ENCODE results near the gene NAALADL2. TPM values are rescaled to one million over a fixed set of nuclear protein-coding genes. Genes with fewer than 3 reads are reported as not detected.

Gene NAALADL2
- total RNA-seq, 2 experiments from 2014 or later: 0.30 to 1.2 TPM

GRCh38 chr3:175192536-175192935, 333.4 kb downstream of the NAALADL2 start:
- POLR2A ChIA-PET: no interaction called here
- Mint-ChIP-seq H3K36me3 (ENCODE audit: low read depth) (no peaks in the 10 kb centered on the region), H3K9me3 (no peaks in the 10 kb centered on the region), H3K4me3 (no peak overlapping the region), H3K4me1 (ENCODE audit: low read depth) (no peaks in the 10 kb centered on the region), H3K27me3 (no peaks in the 10 kb centered on the region), H3K27ac (no peak overlapping the region)
- Histone ChIP-seq H3K4me3 (ENCODE audit: low read length) (no peak overlapping the region), H3K27ac (ENCODE audit: low read depth in 1 of 2, low read length in 2 of 2) (no peak overlapping the region), H3K27me3 (ENCODE audit: control insufficient read depth in 1 of 2, insufficient read depth in 2 of 2, low read length in 2 of 2) (no peaks in the 10 kb centered on the region), H3K4me1 (ENCODE audit: insufficient read depth, low read length) (no peaks in the 10 kb centered on the region), H3K36me3 (ENCODE audit: insufficient read depth, low read length) (no peaks in the 10 kb centered on the region), H3K9me3 (ENCODE audit: control insufficient read depth in 1 of 2, insufficient read depth in 1 of 2, low read length in 2 of 2) (peaks cover 0 to 4% of the 10 kb centered on the region in 2 experiments)
- no peak for ATAC-seq (ENCODE audit: poor library complexity)
- CTCF ChIA-PET: no interaction called here
- intact Hi-C loops (cut with DNase I, micrococcal nuclease): no loop called here
- TF ChIP-seq CTCF (IDR thresholded peaks at IDR 0.05): no peak
- DNase-seq: no peak

DNA sequence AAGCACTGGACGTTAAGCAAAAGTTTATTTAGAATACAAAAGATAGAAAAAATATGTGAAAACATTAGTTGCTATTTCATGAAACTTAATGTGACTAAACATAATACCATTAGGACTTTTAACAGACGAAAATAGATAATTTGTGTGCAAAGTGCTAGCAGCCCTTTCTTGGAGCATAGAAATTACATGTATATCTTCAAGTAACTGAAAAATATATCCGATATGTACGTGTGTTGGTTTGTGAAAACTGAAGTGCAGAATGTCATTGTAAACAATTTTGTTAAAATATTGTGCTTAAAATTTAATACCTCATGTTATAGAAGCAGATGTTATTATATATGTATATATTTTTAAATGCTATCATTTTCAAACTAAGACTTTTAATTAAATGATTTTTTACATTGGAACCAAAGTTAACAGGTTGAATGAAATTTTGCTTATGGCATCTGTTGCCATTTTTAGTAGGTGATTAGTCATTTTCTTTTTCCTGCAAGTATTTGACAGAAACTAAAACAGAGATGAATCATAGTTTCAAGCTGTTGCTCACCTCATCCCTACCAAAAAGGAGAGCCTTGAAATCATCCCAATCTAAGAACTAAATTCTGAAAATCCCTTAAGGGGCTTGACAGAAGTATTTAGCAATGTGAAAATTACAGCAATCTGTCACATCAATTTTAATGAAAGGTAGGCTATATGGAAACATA, 334.8 kb downstream of the NAALADL2 start:
- Histone ChIP-seq H3K36me3 (ENCODE audit: insufficient read depth, low read length) (no peaks in the 10 kb centered on the region), H3K27ac (ENCODE audit: low read depth in 1 of 2, low read length in 2 of 2) (no peak overlapping the region), H3K4me3 (ENCODE audit: low read length) (no peak overlapping the region), H3K9me3 (ENCODE audit: control insufficient read depth in 1 of 2, insufficient read depth in 1 of 2, low read length in 2 of 2) (no peaks in the 10 kb centered on the region), H3K4me1 (ENCODE audit: insufficient read depth, low read length) (no peaks in the 10 kb centered on the region), H3K27me3 (ENCODE audit: control insufficient read depth in 1 of 2, insufficient read depth in 2 of 2, low read length in 2 of 2) (no peaks in the 10 kb centered on the region)
- Mint-ChIP-seq H3K36me3 (ENCODE audit: low read depth) (no peaks in the 10 kb centered on the region), H3K27ac (no peak overlapping the region), H3K4me1 (ENCODE audit: low read depth) (no peaks in the 10 kb centered on the region), H3K4me3 (no peak overlapping the region), H3K27me3 (no peaks in the 10 kb centered on the region), H3K9me3 (no peaks in the 10 kb centered on the region)
- DNase-seq (no peak), ATAC-seq (ENCODE audit: poor library complexity) (no peak)
- intact Hi-C loops (cut with DNase I, micrococcal nuclease): no loop called here
- TF ChIP-seq CTCF (IDR thresholded peaks at IDR 0.05): no peak
- ChIA-PET CTCF (no interaction called here), POLR2A (no interaction called here)

- Histone ChIP-seq H3K27me3 (ENCODE audit: control insufficient read depth in 1 of 2, insufficient read depth in 2 of 2, low read length in 2 of 2) (no peaks in the 10 kb centered on the region), H3K9me3 (ENCODE audit: control insufficient read depth in 1 of 2, insufficient read depth in 1 of 2, low read length in 2 of 2) (peaks cover 0 to 3% of the 10 kb centered on the region in 2 experiments), H3K4me3 (ENCODE audit: low read length) (no peak overlapping the region), H3K36me3 (ENCODE audit: insufficient read depth, low read length) (no peaks in the 10 kb centered on the region), H3K27ac (ENCODE audit: low read depth in 1 of 2, low read length in 2 of 2) (no peak overlapping the region), H3K4me1 (ENCODE audit: insufficient read depth, low read length) (no peaks in the 10 kb centered on the region)
- Mint-ChIP-seq H3K4me1 (ENCODE audit: low read depth) (no peaks in the 10 kb centered on the region), H3K36me3 (ENCODE audit: low read depth) (no peaks in the 10 kb centered on the region), H3K4me3 (no peak overlapping the region), H3K27ac (no peak overlapping the region), H3K9me3 (peaks cover 2% of the 10 kb centered on the region), H3K27me3 (no peaks in the 10 kb centered on the region)
- POLR2A ChIA-PET: no interaction called here
- no peak for ATAC-seq (ENCODE audit: poor library complexity)
- intact Hi-C loops (cut with DNase I, micrococcal nuclease): no loop called here
- no peak for DNase-seq
- no peak for TF ChIP-seq CTCF (IDR thresholded peaks at IDR 0.05)
- CTCF ChIA-PET: no interaction called here
These were observed 340.1 kb downstream of the NAALADL2 start for GRCh38 chr3:175198991-175199783.

Data from CD4-positive, alpha-beta T cell (primary cell).